RWPE1 (cell line): Measurements from ENCODE around the gene LINC00237.

ENCODE experiments used
- CTCF ChIA-PET: fragments of 350-600 bp; sonication (Branson Sonifier 250); formaldehyde crosslinking; extraction: SDS; loops from one replicate; lab custom pipeline; 2021; lab: Yijun Ruan, JAX
- POLR2A ChIA-PET: fragments of 400-600 bp; formaldehyde crosslinking; extraction: SDS; loops from one replicate; lab custom pipeline; 2020; ENCODE audit warnings: antibody characterized with exemption; ENCODE audit not compliant: low non-redundant PET; lab: Yijun Ruan, JAX
- DNase-seq: peaks from one replicate; pipeline ENCODE4 v3.0.0; 2012; ENCODE audit warnings: low spot score
- H3K27ac ChIP-seq: fragments of 450-650 bp; 2 replicates; pipeline ENCODE4 v1.5.1; 2017
- TF ChIP-seq, protein P1 (sequence below): fragments of 450-650 bp; conservative IDR thresholded peaks from 2 replicates; pipeline ENCODE4 v1.5.1; 2017; ENCODE audit warnings: low read depth, mild to moderate bottlenecking

Gene LINC00237

DNA sequence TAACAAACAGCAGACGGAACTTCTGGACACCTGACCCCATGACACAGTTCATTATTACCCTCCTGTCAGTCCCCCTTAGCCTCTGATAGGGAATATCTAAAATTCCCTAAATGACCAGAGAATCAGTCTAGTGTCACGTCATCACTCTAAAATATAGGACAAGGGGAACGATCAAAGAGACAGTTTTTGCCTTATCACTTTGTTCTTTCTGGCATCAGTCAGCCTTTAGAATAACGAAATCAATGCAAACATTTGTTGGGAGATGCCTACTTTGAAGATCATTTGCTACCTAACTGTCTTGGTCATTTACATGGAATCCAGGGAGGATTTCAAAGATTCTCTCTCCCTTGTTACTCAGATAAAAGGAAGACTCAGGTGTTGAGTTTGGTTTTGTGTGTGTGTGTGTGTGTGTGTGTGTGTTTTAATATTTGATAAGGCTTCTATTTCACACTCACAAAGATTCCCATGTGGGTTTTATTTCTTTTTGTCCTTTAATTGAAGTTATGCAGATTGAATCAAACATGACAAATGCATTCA, 28.3 kb downstream of the LINC00237 start:
- ChIA-PET CTCF (no interaction called here), POLR2A (no interaction called here)
- TF ChIP-seq, protein P1, sequence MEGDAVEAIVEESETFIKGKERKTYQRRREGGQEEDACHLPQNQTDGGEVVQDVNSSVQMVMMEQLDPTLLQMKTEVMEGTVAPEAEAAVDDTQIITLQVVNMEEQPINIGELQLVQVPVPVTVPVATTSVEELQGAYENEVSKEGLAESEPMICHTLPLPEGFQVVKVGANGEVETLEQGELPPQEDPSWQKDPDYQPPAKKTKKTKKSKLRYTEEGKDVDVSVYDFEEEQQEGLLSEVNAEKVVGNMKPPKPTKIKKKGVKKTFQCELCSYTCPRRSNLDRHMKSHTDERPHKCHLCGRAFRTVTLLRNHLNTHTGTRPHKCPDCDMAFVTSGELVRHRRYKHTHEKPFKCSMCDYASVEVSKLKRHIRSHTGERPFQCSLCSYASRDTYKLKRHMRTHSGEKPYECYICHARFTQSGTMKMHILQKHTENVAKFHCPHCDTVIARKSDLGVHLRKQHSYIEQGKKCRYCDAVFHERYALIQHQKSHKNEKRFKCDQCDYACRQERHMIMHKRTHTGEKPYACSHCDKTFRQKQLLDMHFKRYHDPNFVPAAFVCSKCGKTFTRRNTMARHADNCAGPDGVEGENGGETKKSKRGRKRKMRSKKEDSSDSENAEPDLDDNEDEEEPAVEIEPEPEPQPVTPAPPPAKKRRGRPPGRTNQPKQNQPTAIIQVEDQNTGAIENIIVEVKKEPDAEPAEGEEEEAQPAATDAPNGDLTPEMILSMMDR, result no peak
- H3K27ac ChIP-seq, result no peak overlapping the region
- DNase-seq, result no peak

GRCh38 chr20:21076073-21076472, 30.1 kb downstream of the LINC00237 start:
- CTCF ChIA-PET, result interaction anchor here (0.6 kb wide), 1 partner anchor 820 kb away, joined by 4 read pairs; no protein-coding TSS in a partner anchor
- no peak for DNase-seq
- TF ChIP-seq, protein P1, result no peak
- no peak overlapping the region for H3K27ac ChIP-seq
- POLR2A ChIA-PET, result no interaction called here

GRCh38 chr20:21075471-21075870, 30.7 kb downstream of the LINC00237 start:
- CTCF ChIA-PET, result no interaction called here
- no peak overlapping the region for H3K27ac ChIP-seq

GRCh38 chr20:21074605-21075336, 31.4 kb downstream of the LINC00237 start:
- TF ChIP-seq, protein P1, result no peak
- peak; percentile 48 for DNase-seq
- no peak overlapping the region for H3K27ac ChIP-seq
- POLR2A ChIA-PET, result no interaction called here
- CTCF ChIA-PET, result no interaction called here

More at GRCh38 chr20:21075471-21075870, 30.7 kb downstream of the LINC00237 start:
- DNase-seq, result no peak
- POLR2A ChIA-PET, result no interaction called here
- TF ChIP-seq, protein P1, result no peak

- H3K27ac ChIP-seq, result no peak overlapping the region
- no peak for DNase-seq
- TF ChIP-seq, protein P1, result no peak
- ChIA-PET CTCF (no interaction called here), POLR2A (no interaction called here)
Observed at GRCh38 chr20:21067255-21067654, 38.9 kb downstream of the LINC00237 start.

- CTCF ChIA-PET, result no interaction called here
Observed at GRCh38 chr20:21064924-21065323, 41.2 kb downstream of the LINC00237 start.

More at GRCh38 chr20:21064924-21065323, 41.2 kb downstream of the LINC00237 start:
- POLR2A ChIA-PET, result no interaction called here
- DNase-seq, result no peak
- TF ChIP-seq, protein P1, result no peak
- no peak overlapping the region for H3K27ac ChIP-seq
